ENCODE results near the gene TMEM14C.

DNA sequence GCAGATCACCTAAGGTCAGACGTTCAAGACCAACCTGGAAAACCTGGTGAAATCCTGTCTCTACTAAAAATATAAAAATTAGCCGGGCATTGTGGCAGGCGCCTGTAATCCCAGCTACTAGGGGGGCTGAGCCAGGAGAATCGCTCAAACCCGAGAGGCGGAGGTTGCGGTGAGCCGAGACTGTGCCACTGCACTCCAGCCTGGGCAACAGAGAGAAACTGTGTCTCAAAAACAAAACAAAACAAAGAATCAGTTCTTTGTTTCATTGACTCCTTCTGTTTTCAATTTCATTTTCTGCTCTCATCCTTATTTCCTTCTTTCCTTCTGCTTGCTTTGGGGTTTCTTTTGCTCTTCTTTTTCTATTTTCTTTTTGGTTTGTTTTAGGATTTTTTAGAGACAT is 8.9 kb upstream of the TMEM14C start:
- TF ChIP-seq, protein P1, sequence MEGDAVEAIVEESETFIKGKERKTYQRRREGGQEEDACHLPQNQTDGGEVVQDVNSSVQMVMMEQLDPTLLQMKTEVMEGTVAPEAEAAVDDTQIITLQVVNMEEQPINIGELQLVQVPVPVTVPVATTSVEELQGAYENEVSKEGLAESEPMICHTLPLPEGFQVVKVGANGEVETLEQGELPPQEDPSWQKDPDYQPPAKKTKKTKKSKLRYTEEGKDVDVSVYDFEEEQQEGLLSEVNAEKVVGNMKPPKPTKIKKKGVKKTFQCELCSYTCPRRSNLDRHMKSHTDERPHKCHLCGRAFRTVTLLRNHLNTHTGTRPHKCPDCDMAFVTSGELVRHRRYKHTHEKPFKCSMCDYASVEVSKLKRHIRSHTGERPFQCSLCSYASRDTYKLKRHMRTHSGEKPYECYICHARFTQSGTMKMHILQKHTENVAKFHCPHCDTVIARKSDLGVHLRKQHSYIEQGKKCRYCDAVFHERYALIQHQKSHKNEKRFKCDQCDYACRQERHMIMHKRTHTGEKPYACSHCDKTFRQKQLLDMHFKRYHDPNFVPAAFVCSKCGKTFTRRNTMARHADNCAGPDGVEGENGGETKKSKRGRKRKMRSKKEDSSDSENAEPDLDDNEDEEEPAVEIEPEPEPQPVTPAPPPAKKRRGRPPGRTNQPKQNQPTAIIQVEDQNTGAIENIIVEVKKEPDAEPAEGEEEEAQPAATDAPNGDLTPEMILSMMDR (IDR thresholded peaks at IDR 0.05), result no peak
- no peak for TF ChIP-seq POLR2A (IDR thresholded peaks at IDR 0.05)
- no peak for TF ChIP-seq POLR2AphosphoS5 (IDR thresholded peaks at IDR 0.05)

Measured in stomach (tissue), 4 donors.